Sigmoid colon (tissue), 7 donors: ENCODE results near the gene EEF2. TPM values are rescaled to one million over a fixed set of nuclear protein-coding genes. Genes with fewer than 3 reads are reported as not detected.
A peak's percentile ranks its signal among the peaks of the same experiment; 100 is the strongest.

Experiments used
- DNase-seq: peaks from one replicate; pipeline ENCODE4 v3.0.0-alpha.2; 2019
- H3K27ac ChIP-seq, 4 donors: fragments of 200-600 bp; sonication (generic); one replicate each; pipeline ENCODE4 v1.5.1; 2016 to 2019; ENCODE audit warnings: mild to moderate bottlenecking in 1 of 4
- H3K27me3 ChIP-seq, 3 donors: fragments of 200-600 bp; sonication (generic); one replicate each; pipeline ENCODE4 v1.5.1; 2019; ENCODE audit warnings: mild to moderate bottlenecking in 1 of 3
- H3K36me3 ChIP-seq, 4 donors: fragments of 200-600 bp; sonication (generic); one replicate each; pipeline ENCODE4 v1.5.1; 2016 to 2019
- H3K4me1 ChIP-seq, 4 donors: fragments of 200-600 bp; sonication (generic); one replicate each; pipeline ENCODE4 v1.5.1; 2017 to 2019
- H3K4me3 ChIP-seq, 4 donors: fragments of 200-600 bp; sonication (generic); one replicate each; pipeline ENCODE4 v1.5.1; 2017 to 2019; ENCODE audit warnings: mild to moderate bottlenecking in 2 of 4, moderate library complexity in 1 of 4
- H3K9me3 ChIP-seq, 4 donors: fragments of 200-600 bp in 3 of 4; sonication (generic) in 3 of 4; one replicate each; pipeline versions ENCODE4 v1.5.1 to v1.6.1; 2013 to 2019
- EP300 ChIP-seq, 4 donors: sonication (generic); formaldehyde crosslinking; IDR thresholded peaks; one replicate each; pipeline ENCODE4 v1.6.1; 2017; ENCODE audit warnings: antibody characterized with exemption in 4 of 4
- POLR2A ChIP-seq, 2 donors: fragments of 450-650 bp; IDR thresholded peaks; one replicate each; pipeline ENCODE4 v1.6.1; 2016; ENCODE audit warnings: antibody characterized with exemption in 2 of 2, mild to moderate bottlenecking in 2 of 2, moderate library complexity in 2 of 2
- POLR2AphosphoS5 ChIP-seq, 4 donors: sonication (generic); formaldehyde crosslinking; IDR thresholded peaks; one replicate each; pipeline ENCODE4 v1.6.1; 2017; ENCODE audit warnings: antibody characterized with exemption in 4 of 4
- WGBS, 2 donors: extraction: QIAGEN DNeasy Blood & Tissue Kit; methylation state at CpG; one replicate each; pipeline ENCODE4 v1.1.7; 2013; 5-methylcytosine and 5-hydroxymethylcytosine counted together
- intact Hi-C: fragments of 100-400 bp; cut with DNase I; formaldehyde crosslinking; loops from one replicate; pipeline ENCODE4 v1.15.1; 2023
- polyA plus RNA-seq, 3 donors: library from polyadenylated mRNA; stranded (reverse); fragments of 200-250 nt; gene quantifications; one replicate each; pipeline ENCODE4 v1.2.3, GENCODE V29; 2013
- total RNA-seq, 4 donors: library from RNA; depleted of rRNA; stranded (reverse); fragments of >200 nt; gene quantifications; one replicate each; pipeline ENCODE4 v1.1.0, GENCODE V29; 2016
- TF ChIP-seq, protein P1 (sequence below), 4 experiments: fragments of 450-650 bp in 3 of 4; fragments of 200-600 bp in 1 of 4; IDR thresholded peaks; one replicate each; pipeline ENCODE4 v1.5.1; 2016 to 2019; ENCODE audit warnings: antibody characterized with exemption in 4 of 4, mild to moderate bottlenecking in 3 of 4, moderate library complexity in 2 of 4
- donor health status: healthy with polysubstance abuse.
- donor health status: Bipolar disorder and iron deficiency.
- donor health status: healthy.

The EEF2 gene
- total and polyA plus RNA-seq, 7 donors: 906 to 2,448 (median 1,842) TPM

DNA sequence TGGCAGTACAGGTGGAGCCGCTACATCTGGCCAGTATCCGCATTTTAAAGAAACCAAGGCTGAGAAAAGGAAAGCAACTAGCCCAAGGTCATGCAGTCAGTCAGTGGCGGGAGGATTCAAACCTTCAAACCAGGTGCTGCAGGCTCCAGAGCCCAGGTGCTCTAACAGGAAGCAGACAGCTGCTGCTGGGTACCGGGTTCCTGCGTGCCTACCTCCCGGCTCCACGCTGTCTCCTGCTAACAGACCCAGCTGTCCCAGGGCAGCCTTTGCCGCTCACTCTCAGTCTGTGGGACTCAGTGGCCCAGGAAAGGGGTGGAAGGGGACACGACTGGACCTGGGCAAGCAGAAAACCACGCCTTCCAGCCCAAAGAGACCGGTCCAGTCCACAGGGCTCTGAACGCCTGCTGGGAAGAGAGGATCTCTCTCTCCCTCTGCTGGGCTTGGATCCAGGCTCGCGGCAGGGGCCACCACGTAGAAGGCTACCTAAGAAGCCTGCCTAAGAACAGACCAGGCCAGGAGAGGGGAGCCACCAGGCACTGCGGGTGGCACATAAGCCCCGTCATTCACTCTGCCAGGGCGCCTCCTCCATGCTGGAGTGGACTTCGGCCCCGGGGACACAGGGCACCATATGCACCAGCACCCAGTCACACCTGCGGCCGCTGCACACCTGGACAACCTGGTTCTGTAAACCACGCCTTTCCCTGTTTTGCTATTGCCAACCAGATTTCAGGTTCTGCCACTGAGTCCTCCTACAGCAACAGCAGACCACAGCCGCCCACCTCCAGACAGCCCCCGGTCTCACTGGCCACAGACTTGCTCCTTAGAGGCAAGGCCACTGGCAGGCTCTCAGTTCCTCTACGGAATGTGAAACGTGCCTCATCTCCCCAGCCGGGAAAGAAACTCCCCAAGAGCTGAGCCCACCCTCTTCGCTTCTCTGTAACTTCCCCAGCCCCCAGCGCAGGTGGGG lies 18.9 kb downstream of the EEF2 start:
- peak overlapping the region in 3 of 4 donors; percentile 12 to 28 (median 24) for H3K4me3 ChIP-seq
- peak overlapping the region; percentile 100 for H3K27ac ChIP-seq
- intact Hi-C loops: loop anchor here (5.0 to 10.0 kb wide), 3 partner anchors 272 to 678 kb away; partner anchors contain the start of gene HDGFL2
- 23 to 70% methylated on average over 30 of the region's 30 CpGs for WGBS, 2 donors
- TF ChIP-seq, protein P1, sequence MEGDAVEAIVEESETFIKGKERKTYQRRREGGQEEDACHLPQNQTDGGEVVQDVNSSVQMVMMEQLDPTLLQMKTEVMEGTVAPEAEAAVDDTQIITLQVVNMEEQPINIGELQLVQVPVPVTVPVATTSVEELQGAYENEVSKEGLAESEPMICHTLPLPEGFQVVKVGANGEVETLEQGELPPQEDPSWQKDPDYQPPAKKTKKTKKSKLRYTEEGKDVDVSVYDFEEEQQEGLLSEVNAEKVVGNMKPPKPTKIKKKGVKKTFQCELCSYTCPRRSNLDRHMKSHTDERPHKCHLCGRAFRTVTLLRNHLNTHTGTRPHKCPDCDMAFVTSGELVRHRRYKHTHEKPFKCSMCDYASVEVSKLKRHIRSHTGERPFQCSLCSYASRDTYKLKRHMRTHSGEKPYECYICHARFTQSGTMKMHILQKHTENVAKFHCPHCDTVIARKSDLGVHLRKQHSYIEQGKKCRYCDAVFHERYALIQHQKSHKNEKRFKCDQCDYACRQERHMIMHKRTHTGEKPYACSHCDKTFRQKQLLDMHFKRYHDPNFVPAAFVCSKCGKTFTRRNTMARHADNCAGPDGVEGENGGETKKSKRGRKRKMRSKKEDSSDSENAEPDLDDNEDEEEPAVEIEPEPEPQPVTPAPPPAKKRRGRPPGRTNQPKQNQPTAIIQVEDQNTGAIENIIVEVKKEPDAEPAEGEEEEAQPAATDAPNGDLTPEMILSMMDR (IDR thresholded peaks at IDR 0.05): no peak
- TF ChIP-seq POLR2AphosphoS5 (IDR thresholded peaks at IDR 0.05) (no peak), POLR2A (IDR thresholded peaks at IDR 0.05) (no peak), EP300 (IDR thresholded peaks at IDR 0.05) (no peak)
- peaks cover 0 to 61% (median 54%) of the 10 kb centered on the region in 4 donors for H3K4me1 ChIP-seq
- peaks cover 21 to 71% (median 40%) of the 10 kb centered on the region in 4 donors for H3K36me3 ChIP-seq
- no peaks in the 10 kb centered on the region for H3K27me3 ChIP-seq
- no peaks in the 10 kb centered on the region for H3K9me3 ChIP-seq
- peak; percentile 80 for DNase-seq

DNA sequence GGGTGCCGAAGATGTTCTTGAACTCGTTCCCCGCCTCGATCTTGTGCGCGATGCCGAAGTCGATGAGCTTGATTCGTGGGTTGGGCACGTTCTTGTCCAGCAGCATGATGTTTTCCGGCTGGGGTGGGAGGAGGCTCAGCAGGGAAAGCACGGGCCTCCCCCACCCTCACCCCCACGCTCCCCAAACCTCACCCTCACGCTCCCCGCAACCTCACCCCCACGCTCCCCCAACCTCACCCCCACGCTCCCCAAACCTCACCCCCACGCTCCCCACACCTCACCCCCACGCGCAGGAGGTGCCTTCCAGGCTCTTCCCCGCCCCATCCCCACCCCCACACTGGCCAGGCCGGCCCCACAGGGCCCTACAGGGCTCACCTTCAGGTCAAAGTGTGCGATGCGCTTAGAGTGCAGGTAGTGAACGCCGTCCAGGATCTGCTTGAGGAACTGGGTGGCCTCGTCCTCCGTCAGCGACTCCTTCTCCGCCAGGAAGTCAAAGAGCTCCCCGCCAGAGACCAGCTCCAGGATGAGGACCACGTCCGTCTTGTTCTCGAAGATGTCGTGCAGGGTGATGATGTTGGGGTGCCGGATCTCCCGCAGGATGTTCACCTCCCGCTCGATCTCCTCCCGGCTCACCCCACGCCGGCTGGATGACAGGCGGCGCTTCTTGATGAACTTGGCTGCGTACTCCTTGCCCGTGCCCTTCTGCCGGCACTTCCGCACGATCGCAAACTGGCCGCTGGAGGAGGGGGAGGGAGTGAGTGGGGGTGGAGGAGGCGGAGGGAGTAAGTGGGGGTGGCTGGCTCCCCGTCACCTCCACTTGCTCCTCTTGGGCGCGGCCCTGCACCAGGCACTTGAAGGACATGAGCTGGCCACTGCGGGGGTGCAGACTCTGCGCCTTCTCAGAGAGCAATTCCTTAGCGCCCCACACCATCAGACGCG lies 20.7 kb downstream of the EEF2 start:
- Histone ChIP-seq H3K27me3 (no peaks in the 10 kb centered on the region), H3K27ac (peak overlapping the region; percentile 41 to 100 (median 100)), H3K36me3 (peaks cover 39 to 89% (median 58%) of the 10 kb centered on the region in 4 donors), H3K4me3 (no peak overlapping the region), H3K9me3 (no peaks in the 10 kb centered on the region), H3K4me1 (peaks cover 0 to 51% (median 47%) of the 10 kb centered on the region in 4 donors)
- WGBS, 2 donors: 93 to 94% methylated on average over 60 of the region's 60 CpGs
- no peak for TF ChIP-seq EP300 (IDR thresholded peaks at IDR 0.05)
- peak in 2 of 4 donors; percentile 11 to 48 for TF ChIP-seq POLR2AphosphoS5 (IDR thresholded peaks at IDR 0.05)
- peak; percentile 74 for DNase-seq
- intact Hi-C loops: loop anchor here (5.0 to 10.0 kb wide), 3 partner anchors 270 to 680 kb away; partner anchors contain the start of gene HDGFL2

DNA sequence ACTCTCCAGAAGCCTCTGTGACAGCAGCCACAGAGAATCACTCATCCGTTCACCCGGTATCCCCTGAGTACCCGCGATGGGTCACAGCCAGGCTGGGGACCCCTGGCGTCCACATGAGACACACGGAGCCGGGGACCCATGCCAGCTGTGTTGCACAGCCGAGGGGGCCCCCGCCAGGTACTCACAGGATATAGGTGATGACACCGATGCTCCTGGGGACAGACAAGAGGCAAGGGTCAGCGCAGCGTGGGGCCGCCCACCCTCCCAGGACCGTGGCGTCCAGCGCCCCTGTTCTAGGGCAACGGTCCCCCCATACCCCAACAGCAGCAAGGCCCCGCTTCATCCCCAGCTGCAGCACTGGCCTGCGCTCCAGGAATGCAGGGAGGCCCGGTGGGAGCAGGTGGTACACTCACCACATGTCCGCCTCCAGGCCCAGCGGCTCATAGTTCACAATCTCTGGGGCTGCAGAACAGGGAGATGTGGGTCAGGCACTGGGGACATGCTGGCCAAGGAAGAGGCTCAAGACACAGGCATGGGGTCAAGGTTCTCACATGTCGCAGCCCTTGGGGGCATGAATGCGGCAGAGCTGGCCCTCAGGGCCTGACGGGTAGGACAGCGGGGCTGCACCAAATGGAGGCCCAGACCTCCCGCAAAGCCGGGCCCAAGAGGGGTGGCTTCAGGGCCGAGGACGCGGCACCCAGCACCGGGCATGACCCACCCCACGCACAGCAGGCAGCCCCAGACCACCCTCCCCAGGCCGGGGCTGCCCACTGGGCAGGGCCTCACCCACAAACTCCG lies 21.6 kb downstream of the EEF2 start:
- intact Hi-C loops: loop anchor here (10.0 kb wide), 2 partner anchors 269 to 681 kb away; no protein-coding TSS in a partner anchor
- Histone ChIP-seq H3K9me3 (no peaks in the 10 kb centered on the region), H3K4me1 (peaks cover 0 to 43% (median 38%) of the 10 kb centered on the region in 4 donors), H3K36me3 (peaks cover 48 to 97% (median 66%) of the 10 kb centered on the region in 4 donors), H3K4me3 (no peak overlapping the region), H3K27ac (peak overlapping the region; percentile 41 to 100 (median 100)), H3K27me3 (no peaks in the 10 kb centered on the region)
- TF ChIP-seq POLR2AphosphoS5 (IDR thresholded peaks at IDR 0.05) (no peak), EP300 (IDR thresholded peaks at IDR 0.05) (no peak), POLR2A (IDR thresholded peaks at IDR 0.05) (no peak)
- TF ChIP-seq, protein P1 (IDR thresholded peaks at IDR 0.05): no peak
- 96% methylated on average over 35 of the region's 35 CpGs for WGBS, 2 donors
- peak; percentile 64 for DNase-seq

DNA sequence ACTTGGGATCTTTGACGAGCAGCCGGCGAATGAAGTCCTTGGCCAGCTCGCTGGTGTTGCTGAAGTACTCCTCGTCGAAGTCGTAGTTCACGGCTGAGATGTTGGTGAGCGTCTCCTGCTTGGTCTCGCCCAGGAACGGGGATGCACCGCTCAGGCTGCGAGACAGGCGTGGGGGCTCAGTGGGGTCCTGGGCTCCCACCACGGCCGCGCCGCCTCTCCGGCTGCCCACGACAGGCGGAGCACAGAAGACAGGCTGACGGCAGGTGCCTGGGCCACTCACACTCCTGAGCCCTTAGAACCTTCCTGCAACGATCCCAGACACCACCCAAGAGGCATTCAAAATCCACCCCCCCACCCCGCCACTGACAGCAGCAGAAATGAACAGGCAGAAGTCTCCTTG lies 24.3 kb downstream of the EEF2 start:
- Histone ChIP-seq H3K9me3 (no peaks in the 10 kb centered on the region), H3K4me1 (peaks cover 0 to 17% (median 13%) of the 10 kb centered on the region in 4 donors), H3K27me3 (no peaks in the 10 kb centered on the region), H3K36me3 (peaks cover 56 to 99% (median 76%) of the 10 kb centered on the region in 4 donors), H3K27ac (peak overlapping the region; percentile 33 to 100 (median 50)), H3K4me3 (no peak overlapping the region)
- no peak for TF ChIP-seq EP300 (IDR thresholded peaks at IDR 0.05)
- no peak for TF ChIP-seq POLR2AphosphoS5 (IDR thresholded peaks at IDR 0.05)
- intact Hi-C loops: loop anchor here (10.0 kb wide), 2 partner anchors 266 to 684 kb away; no protein-coding TSS in a partner anchor
- no peak for DNase-seq
- whole genome bisulfite sequencing, 2 donors: 95 to 96% methylated on average over 24 of the region's 24 CpGs
